Measurements from ENCODE around the gene LCTL. TPM values are rescaled to one million over a fixed set of nuclear protein-coding genes. Genes with fewer than 3 reads are reported as not detected.
A peak's percentile ranks its signal among the peaks of the same experiment; 100 is the strongest.
"Not testable (repeated sequence)": the region's sequence is repeated elsewhere in the genome, so short reads cannot be mapped to it uniquely, and the experiment has no call there.

The LCTL gene
- total RNA-seq, 2 donors from 2014 or later, result 0.51 to 0.77 TPM

GRCh38 chr15:66592505-66593218, 26.9 kb upstream of the LCTL start:
- H3K36me3 Mint-ChIP-seq (ENCODE audit: low read depth), result no peaks in the 10 kb centered on the region

GRCh38 chr15:66591322-66591862, 25.6 kb upstream of the LCTL start:
- DNase-seq, result no peak
- Histone ChIP-seq H3K27ac (ENCODE audit: low read depth, low read length) (no peak overlapping the region), H3K36me3 (ENCODE audit: control insufficient read depth, insufficient read depth, low read length) (no peaks in the 10 kb centered on the region), H3K27me3 (ENCODE audit: control insufficient read depth, insufficient read depth, low read length, poor library complexity, severe bottlenecking) (no peaks in the 10 kb centered on the region), H3K9ac (ENCODE audit: extremely low read depth, low read length, poor library complexity, severe bottlenecking) (no peak overlapping the region), H3K9me3 (ENCODE audit: control insufficient read depth, low read length) (no peaks in the 10 kb centered on the region), H3K4me3 (ENCODE audit: low read length) (no peak overlapping the region), H3K4me1 (ENCODE audit: control insufficient read depth, insufficient read depth, low read length) (peaks cover 22% of the 10 kb centered on the region)
- Mint-ChIP-seq H3K9me3 (no peaks in the 10 kb centered on the region), H3K27ac (no peak overlapping the region), H3K4me3 (no peak overlapping the region), H3K36me3 (ENCODE audit: low read depth) (no peaks in the 10 kb centered on the region), H3K27me3 (ENCODE audit: insufficient read depth) (peaks cover 2% of the 10 kb centered on the region), H3K4me1 (peaks cover 46% of the 10 kb centered on the region)
- TF ChIP-seq CTCF (conservative IDR thresholded peaks at IDR 0.05), result no peak
- WGBS, 2 experiments (ENCODE audit: insufficient coverage in 1 of 2, insufficient read length in 1 of 2), result 89 to 96% methylated on average over 3 to 4 of the region's 4 CpGs

More at GRCh38 chr15:66592505-66593218, 26.9 kb upstream of the LCTL start:
- Mint-ChIP-seq H3K9me3 (no peaks in the 10 kb centered on the region), H3K4me3 (peak overlapping the region; percentile 3), H3K4me1 (peaks cover 44% of the 10 kb centered on the region), H3K27me3 (ENCODE audit: insufficient read depth) (peaks cover 2% of the 10 kb centered on the region), H3K27ac (peak overlapping the region; percentile 71)
- Histone ChIP-seq H3K4me3 (ENCODE audit: low read length) (peak overlapping the region; percentile 52), H3K27me3 (ENCODE audit: control insufficient read depth, insufficient read depth, low read length, poor library complexity, severe bottlenecking) (no peaks in the 10 kb centered on the region), H3K9me3 (ENCODE audit: control insufficient read depth, low read length) (no peaks in the 10 kb centered on the region), H3K9ac (ENCODE audit: extremely low read depth, low read length, poor library complexity, severe bottlenecking) (no peak overlapping the region), H3K36me3 (ENCODE audit: control insufficient read depth, insufficient read depth, low read length) (no peaks in the 10 kb centered on the region), H3K27ac (ENCODE audit: low read depth, low read length) (no peak overlapping the region), H3K4me1 (ENCODE audit: control insufficient read depth, insufficient read depth, low read length) (peaks cover 22% of the 10 kb centered on the region)
- WGBS, 2 experiments (ENCODE audit: insufficient coverage in 1 of 2, insufficient read length in 1 of 2), result 73 to 88% methylated on average over 8 to 12 of the region's 12 CpGs
- TF ChIP-seq CTCF (conservative IDR thresholded peaks at IDR 0.05), result no peak
- DNase-seq, result peak; percentile 89

- no peaks in the 10 kb centered on the region for H3K9me3 ChIP-seq (ENCODE audit: control insufficient read depth, low read length)
- H3K36me3 ChIP-seq (ENCODE audit: control insufficient read depth, insufficient read depth, low read length), result no peaks in the 10 kb centered on the region
- no peak overlapping the region for H3K4me3 ChIP-seq (ENCODE audit: low read length)
- no peak for TF ChIP-seq CTCF (conservative IDR thresholded peaks at IDR 0.05)
- Mint-ChIP-seq H3K4me1 (peaks cover 48% of the 10 kb centered on the region), H3K36me3 (ENCODE audit: low read depth) (no peaks in the 10 kb centered on the region), H3K27me3 (ENCODE audit: insufficient read depth) (peaks cover 5% of the 10 kb centered on the region), H3K4me3 (no peak overlapping the region), H3K9me3 (no peaks in the 10 kb centered on the region), H3K27ac (no peak overlapping the region)
- 80 to 81% methylated on average over 2 of the region's 2 CpGs for WGBS, 2 experiments (ENCODE audit: insufficient coverage in 1 of 2, insufficient read length in 1 of 2)
- H3K27ac ChIP-seq (ENCODE audit: low read depth, low read length), result no peak overlapping the region
- H3K27me3 ChIP-seq (ENCODE audit: control insufficient read depth, insufficient read depth, low read length, poor library complexity, severe bottlenecking), result no peaks in the 10 kb centered on the region
- H3K9ac ChIP-seq (ENCODE audit: extremely low read depth, low read length, poor library complexity, severe bottlenecking), result no peak overlapping the region
- no peak for DNase-seq
- H3K4me1 ChIP-seq (ENCODE audit: control insufficient read depth, insufficient read depth, low read length), result peaks cover 22% of the 10 kb centered on the region
Measured at GRCh38 chr15:66590435-66590834, 24.6 kb upstream of the LCTL start.

- 89 to 95% methylated on average over 3 to 6 of the region's 6 CpGs for WGBS, 2 experiments (ENCODE audit: insufficient coverage in 1 of 2, insufficient read length in 1 of 2)
- not testable (repeated sequence) for H3K36me3 Mint-ChIP-seq (ENCODE audit: low read depth); H3K27ac Mint-ChIP-seq; H3K27me3 ChIP-seq (ENCODE audit: control insufficient read depth, insufficient read depth, low read length, poor library complexity, severe bottlenecking); H3K4me3 Mint-ChIP-seq; H3K9me3 Mint-ChIP-seq; H3K4me3 ChIP-seq (ENCODE audit: low read length); H3K36me3 ChIP-seq (ENCODE audit: control insufficient read depth, insufficient read depth, low read length); H3K27ac ChIP-seq (ENCODE audit: low read depth, low read length); DNase-seq; H3K9me3 ChIP-seq (ENCODE audit: control insufficient read depth, low read length); H3K27me3 Mint-ChIP-seq (ENCODE audit: insufficient read depth); H3K9ac ChIP-seq (ENCODE audit: extremely low read depth, low read length, poor library complexity, severe bottlenecking)
- H3K4me1 Mint-ChIP-seq, result peaks cover 45% of the 10 kb centered on the region
- peaks cover 22% of the 10 kb centered on the region for H3K4me1 ChIP-seq (ENCODE audit: control insufficient read depth, insufficient read depth, low read length)
Measured at GRCh38 chr15:66589429-66589828, 23.6 kb upstream of the LCTL start.

Measured in endodermal cell (in vitro differentiated cells).